ENCODE measurements around the gene PSTPIP1.

The PSTPIP1 gene

GRCh38 chr15:76979331-76979925 lies 15.5 kb upstream of the PSTPIP1 start:
- DNase-seq: no peak

- DNase-seq: no peak
Measured at GRCh38 chr15:76979996-76980520, 14.9 kb upstream of the PSTPIP1 start.

- no peak for DNase-seq
Measured at GRCh38 chr15:76982356-76982755, 12.6 kb upstream of the PSTPIP1 start.

GRCh38 chr15:76982756-76983155 lies 12.2 kb upstream of the PSTPIP1 start:
- no peak for DNase-seq

GRCh38 chr15:76983590-76984375 lies 11.1 kb upstream of the PSTPIP1 start:
- peak; percentile 67 to 71 for DNase-seq

GRCh38 chr15:76986743-76987142 lies 8.2 kb upstream of the PSTPIP1 start:
- no peak for DNase-seq

- no peak for DNase-seq
Measured at GRCh38 chr15:76987276-76987675, 7.7 kb upstream of the PSTPIP1 start.

- DNase-seq: peak; percentile 66 to 83
Measured at GRCh38 chr15:76987896-76988860, 6.7 kb upstream of the PSTPIP1 start.

- peak; percentile 31 to 63 for DNase-seq
Measured at GRCh38 chr15:76988867-76989780, 5.8 kb upstream of the PSTPIP1 start.

- DNase-seq: peak; percentile 71 to 92
Measured at GRCh38 chr15:76991048-76991447, 3.9 kb upstream of the PSTPIP1 start.

GRCh38 chr15:76991741-76992645 lies 2.9 kb upstream of the PSTPIP1 start:
- DNase-seq: peak; percentile 53 to 63

GRCh38 chr15:76993114-76993725 lies 1.7 kb upstream of the PSTPIP1 start:
- no peak for DNase-seq

GRCh38 chr15:76994001-76994400 lies 925 bp upstream of the PSTPIP1 start:
- DNase-seq: peak; percentile 72 to 73

GRCh38 chr15:76994496-76994895 lies 430 bp upstream of the PSTPIP1 start:
- no peak for DNase-seq

- DNase-seq: no peak
Measured at GRCh38 chr15:76996076-76996525, 1.2 kb downstream of the PSTPIP1 start.

- DNase-seq: no peak
Measured at GRCh38 chr15:76996526-76997401, 1.8 kb downstream of the PSTPIP1 start.

- no peak for DNase-seq
Measured at GRCh38 chr15:76998663-76999285, 3.8 kb downstream of the PSTPIP1 start.

GRCh38 chr15:76999996-77000395 lies 5.1 kb downstream of the PSTPIP1 start:
- no peak for DNase-seq

- DNase-seq: no peak
Measured at GRCh38 chr15:77001351-77001750, 6.4 kb downstream of the PSTPIP1 start.

Measured in inflammatory macrophage treated with lipopolysaccharide for 1 hour (primary cell).